HL-60 (cell line): ENCODE measurements around the gene VASH2.

ENCODE experiments used
- DNase-seq, 2 experiments: peaks; one replicate each; pipeline ENCODE4 v3.0.0-alpha.2; 2010 to 2020; ENCODE audit warnings: low read depth in 1 of 2, low spot score in 1 of 2
- H3K27ac ChIP-seq: fragments of 250-450 bp; sonication (Bioruptor Pico); replicated peaks from 2 replicates; pipeline ENCODE4 v1.5.1; 2020; ENCODE audit warnings: mild to moderate bottlenecking, moderate library complexity
- H3K27me3 ChIP-seq: fragments of 250-450 bp; sonication (Bioruptor Pico); 2 replicates; pipeline ENCODE4 v1.5.1; 2021; ENCODE audit warnings: mild to moderate bottlenecking, moderate library complexity; ENCODE audit not compliant: insufficient read depth, poor library complexity, severe bottlenecking
- H3K4me3 ChIP-seq: replicated peaks from 2 replicates; pipeline ENCODE4 v1.5.1; 2011; ENCODE audit warnings: mild to moderate bottlenecking, control low read depth, low read length; ENCODE audit not compliant: insufficient read depth
- CTCF ChIP-seq: IDR thresholded peaks from one replicate; pipeline ENCODE4 v1.5.1; 2011; ENCODE audit warnings: low read length, control low read depth, inconsistent platforms; ENCODE audit not compliant: insufficient read depth
- GABPA ChIP-seq: IDR thresholded peaks from 2 replicates; pipeline ENCODE4 v1.6.1; 2012; ENCODE audit warnings: low read depth
- POLR2AphosphoS5 ChIP-seq: IDR thresholded peaks from 2 replicates; pipeline ENCODE4 v1.6.1; 2012; ENCODE audit warnings: low read depth
- REST ChIP-seq: IDR thresholded peaks from 2 replicates; pipeline ENCODE4 v1.6.1; 2012; ENCODE audit warnings: low read depth; ENCODE audit not compliant: insufficient replicate concordance
- SPI1 ChIP-seq: IDR thresholded peaks from 2 replicates; pipeline ENCODE4 v1.6.1; 2012; ENCODE audit warnings: low read depth, mild to moderate bottlenecking, borderline replicate concordance

Gene VASH2

GRCh38 chr1:212949771-212950170 is 570 bp upstream of the VASH2 start:
- no peak for DNase-seq
- Histone ChIP-seq H3K27me3 (peaks cover 51% of the 10 kb centered on the region), H3K27ac (no peak overlapping the region), H3K4me3 (no peak overlapping the region)
- TF ChIP-seq GABPA: no peak
- no peak for TF ChIP-seq CTCF
- no peak for TF ChIP-seq POLR2AphosphoS5
- no peak for TF ChIP-seq REST
- TF ChIP-seq SPI1: no peak

GRCh38 chr1:212951126-212951946 is 995 bp downstream of the VASH2 start:
- TF ChIP-seq CTCF (no peak), SPI1 (no peak), GABPA (no peak), REST (no peak), POLR2AphosphoS5 (no peak)
- Histone ChIP-seq H3K27ac (no peak overlapping the region), H3K27me3 (peaks cover 55% of the 10 kb centered on the region), H3K4me3 (peak overlapping the region; percentile 1; the same call in 1 of the 2 replicates)
- no peak for DNase-seq

GRCh38 chr1:212951947-212952640 is 1.8 kb downstream of the VASH2 start:
- Histone ChIP-seq H3K27me3 (peaks cover 57% of the 10 kb centered on the region), H3K4me3 (no peak overlapping the region), H3K27ac (no peak overlapping the region)
- TF ChIP-seq SPI1: no peak
- TF ChIP-seq CTCF: no peak
- no peak for TF ChIP-seq REST
- TF ChIP-seq GABPA: no peak
- no peak for TF ChIP-seq POLR2AphosphoS5
- no peak for DNase-seq
